ENCODE results near the gene CSNK1A1.

DNA sequence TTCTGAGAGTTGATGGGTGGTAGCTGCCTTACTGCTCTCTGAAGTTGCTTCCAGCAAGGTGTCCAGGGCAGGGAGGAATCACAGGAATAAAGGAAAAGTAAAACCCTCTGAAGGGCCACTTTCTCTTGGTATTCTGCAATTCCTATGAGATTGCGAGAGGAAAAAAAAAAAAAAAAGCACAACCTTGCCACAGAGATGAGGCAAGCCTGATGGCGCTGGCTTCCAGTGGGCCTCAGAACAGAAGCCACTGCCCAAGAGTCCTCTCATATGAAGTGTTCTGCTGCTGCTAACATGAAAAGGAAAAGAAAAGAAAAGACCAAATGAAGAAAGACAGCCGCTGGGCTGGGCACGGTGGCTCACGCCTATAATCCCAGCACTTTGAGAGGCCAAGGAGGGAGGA, 91.3 kb downstream of the CSNK1A1 start:
- TF ChIP-seq CTCF (IDR thresholded peaks at IDR 0.05) (no peak), ZFX (IDR thresholded peaks at IDR 0.05; ENCODE audit: borderline replicate concordance) (no peak)

All from 22Rv1 (cell line).